Liver (tissue), 9 donors: Measurements from ENCODE around the gene DGKH. TPM values are rescaled to one million over a fixed set of nuclear protein-coding genes. Genes with fewer than 3 reads are reported as not detected.

Experiments
- DNase-seq: peaks from one replicate; pipeline ENCODE4 v3.0.0-alpha.2; 2017; ENCODE audit warnings: low spot score
- H3K27ac ChIP-seq, 2 donors: one replicate each; pipeline ENCODE4 v1.7.0; 2013; ENCODE audit warnings: inconsistent platforms in 2 of 2, low read length in 2 of 2, control low read depth in 1 of 2, low read depth in 1 of 2, mild to moderate bottlenecking in 1 of 2
- H3K27me3 ChIP-seq, 4 donors: one replicate each; pipeline versions ENCODE4 v1.6.1 to v1.7.0; 2013; ENCODE audit warnings: low read length in 3 of 4, inconsistent platforms in 1 of 4, mild to moderate bottlenecking in 1 of 4, moderate library complexity in 1 of 4; ENCODE audit not compliant: control insufficient read depth in 4 of 4, insufficient read depth in 4 of 4
- H3K36me3 ChIP-seq, 4 donors: one replicate each; pipeline versions ENCODE4 v1.6.1 to v1.7.0; 2013; ENCODE audit warnings: low read length in 3 of 4, mild to moderate bottlenecking in 3 of 4, low read depth in 1 of 4, moderate library complexity in 1 of 4; ENCODE audit not compliant: control insufficient read depth in 4 of 4, insufficient read depth in 3 of 4
- H3K4me1 ChIP-seq, 4 donors: one replicate each; pipeline versions ENCODE4 v1.6.1 to v1.7.0; 2013; ENCODE audit warnings: low read length in 3 of 4, mild to moderate bottlenecking in 3 of 4, moderate library complexity in 1 of 4; ENCODE audit not compliant: control insufficient read depth in 4 of 4, insufficient read depth in 4 of 4
- H3K4me3 ChIP-seq, 3 donors: one replicate each; pipeline versions ENCODE4 v1.6.1 to v1.7.0; 2013; ENCODE audit warnings: low read length in 3 of 3, control low read depth in 1 of 3, low read depth in 1 of 3, mild to moderate bottlenecking in 1 of 3
- H3K9ac ChIP-seq, 2 donors: one replicate each; pipeline ENCODE4 v1.7.0; 2013; ENCODE audit warnings: low read length in 2 of 2, mild to moderate bottlenecking in 2 of 2, moderate library complexity in 2 of 2, control low read depth in 1 of 2, low read depth in 1 of 2
- H3K9me3 ChIP-seq, 4 donors: one replicate each; pipeline versions ENCODE4 v1.6.1 to v1.7.0; 2013; ENCODE audit warnings: low read length in 3 of 4; ENCODE audit not compliant: control insufficient read depth in 4 of 4
- ATF3 ChIP-seq: IDR thresholded peaks from 2 replicates; pipeline ENCODE4 v1.6.1; 2016; ENCODE audit warnings: antibody characterized with exemption
- CTCF ChIP-seq: fragments of 150-350 bp; IDR thresholded peaks from 2 replicates; pipeline ENCODE4 v1.5.1; 2017; ENCODE audit warnings: improper control_type of control experiment, low read depth, low read length; ENCODE audit not compliant: missing input control
- EGR1 ChIP-seq, 2 donors: IDR thresholded peaks; 2 replicates each; pipeline ENCODE4 v1.6.1; 2016 to 2018; ENCODE audit warnings: antibody characterized with exemption in 2 of 2, low read depth in 2 of 2
- FOXA1 ChIP-seq: IDR thresholded peaks from 2 replicates; pipeline ENCODE4 v1.6.1; 2016; ENCODE audit warnings: antibody characterized with exemption
- FOXA2 ChIP-seq: IDR thresholded peaks from 2 replicates; pipeline ENCODE4 v1.6.1; 2016; ENCODE audit warnings: antibody characterized with exemption
- GABPA ChIP-seq, 2 donors: IDR thresholded peaks in 1 of 2; conservative IDR thresholded peaks in 1 of 2; 2 replicates each; pipeline ENCODE4 v1.6.1; 2016; ENCODE audit warnings: antibody characterized with exemption in 2 of 2, mild to moderate bottlenecking in 1 of 2, moderate library complexity in 1 of 2
- HNF4A ChIP-seq, 2 donors: conservative IDR thresholded peaks; 2 replicates each; pipeline ENCODE4 v1.6.1; 2016; ENCODE audit warnings: antibody characterized with exemption in 2 of 2, mild to moderate bottlenecking in 2 of 2
- HNF4G ChIP-seq: IDR thresholded peaks from 2 replicates; pipeline ENCODE4 v1.6.1; 2016; ENCODE audit warnings: antibody characterized with exemption
- JUND ChIP-seq, 2 donors: IDR thresholded peaks; 2 replicates each; pipeline ENCODE4 v1.6.1; 2016; ENCODE audit warnings: antibody characterized with exemption in 2 of 2
- MAX ChIP-seq: IDR thresholded peaks from 2 replicates; pipeline ENCODE4 v1.6.1; 2016; ENCODE audit warnings: antibody characterized with exemption
- NR2F2 ChIP-seq: IDR thresholded peaks from 2 replicates; pipeline ENCODE4 v1.6.1; 2016; ENCODE audit warnings: antibody characterized with exemption
- RAD21 ChIP-seq, 2 donors: IDR thresholded peaks; 2 replicates each; pipeline ENCODE4 v1.6.1; 2016; ENCODE audit warnings: antibody characterized with exemption in 2 of 2, mild to moderate bottlenecking in 2 of 2
- REST ChIP-seq: IDR thresholded peaks from 2 replicates; pipeline ENCODE4 v1.6.1; 2016; ENCODE audit warnings: antibody characterized with exemption, mild to moderate bottlenecking
- RXRA ChIP-seq, 2 donors: IDR thresholded peaks; 2 replicates each; pipeline ENCODE4 v1.6.1; 2017 to 2018; ENCODE audit warnings: antibody characterized with exemption in 2 of 2, mild to moderate bottlenecking in 1 of 2
- SP1 ChIP-seq: IDR thresholded peaks from 2 replicates; pipeline ENCODE4 v1.6.1; 2018; ENCODE audit warnings: antibody characterized with exemption, mild to moderate bottlenecking
- TAF1 ChIP-seq: conservative IDR thresholded peaks from 2 replicates; pipeline ENCODE4 v1.6.1; 2016; ENCODE audit warnings: antibody characterized with exemption, mild to moderate bottlenecking
- YY1 ChIP-seq: IDR thresholded peaks from 2 replicates; pipeline ENCODE4 v1.6.1; 2016; ENCODE audit warnings: antibody characterized with exemption, mild to moderate bottlenecking
- ZBTB33 ChIP-seq: IDR thresholded peaks from 2 replicates; pipeline ENCODE4 v1.6.1; 2016; ENCODE audit warnings: antibody characterized with exemption
- WGBS: extraction: QIAGEN DNeasy Blood & Tissue Kit; methylation state at CpG from one replicate; pipeline ENCODE4 v1.1.7; 2013; 5-methylcytosine and 5-hydroxymethylcytosine counted together
- polyA plus RNA-seq, 2 donors: library from polyadenylated mRNA; stranded (reverse) in 1 of 2; unstranded in 1 of 2; fragments of 200-250 nt in 1 of 2; fragments of >200 nt in 1 of 2; fragmentation: Nextera tagmentation in 1 of 2; extraction: Ambion mirVana in 1 of 2; gene quantifications; one replicate each; pipeline versions ENCODE4 v1.2.1 to v1.2.3, GENCODE V29; 2013 to 2015
- total RNA-seq, 2 donors: library from RNA; depleted of rRNA; stranded (reverse); fragments of >200 nt; gene quantifications; one replicate each; pipeline ENCODE4 v1.2.3, GENCODE V29; 2014
- donor health status: healthy.
- donor health status: healthy.
- donor health status: healthy.
- donor health status: healthy.
- donor health status: healthy.

DGKH gene
- total and polyA plus RNA-seq, 4 donors, result 0.25 to 3.7 (median 0.97) TPM

- TF ChIP-seq CTCF, result peak; percentile 78
- TF ChIP-seq FOXA2, result no peak
- no peak for TF ChIP-seq MAX
- no peak for TF ChIP-seq SP1
Measured at GRCh38 chr13:42110410-42111155, 62.1 kb downstream of the DGKH start (continued).

- TF ChIP-seq HNF4A (conservative IDR thresholded peaks at IDR 0.05), result no peak
- no peak for TF ChIP-seq JUND (IDR thresholded peaks at IDR 0.05)
- no peak for TF ChIP-seq SP1
- TF ChIP-seq TAF1, result no peak
- TF ChIP-seq RAD21 (IDR thresholded peaks at IDR 0.05), result no peak
- TF ChIP-seq ATF3, result no peak
- no peak for TF ChIP-seq MAX
- H3K27me3 ChIP-seq, result no peaks in the 10 kb centered on the region
- no peak overlapping the region for H3K4me3 ChIP-seq
- no peaks in the 10 kb centered on the region for H3K36me3 ChIP-seq
- H3K9ac ChIP-seq, result no peak overlapping the region
- 64% methylated on average over 4 of the region's 4 CpGs for WGBS
- DNase-seq, result no peak
- H3K9me3 ChIP-seq, result no peaks in the 10 kb centered on the region
- H3K4me1 ChIP-seq, result no peaks in the 10 kb centered on the region
- H3K27ac ChIP-seq, result no peak overlapping the region
Measured at GRCh38 chr13:42112864-42113263, 64.4 kb downstream of the DGKH start.

GRCh38 chr13:42113478-42113877, 65.0 kb downstream of the DGKH start:
- no peaks in the 10 kb centered on the region for H3K9me3 ChIP-seq
- DNase-seq, result no peak
- WGBS, result 84% methylated on average over 5 of the region's 5 CpGs
- H3K27me3 ChIP-seq, result no peaks in the 10 kb centered on the region
- TF ChIP-seq CTCF (no peak), HNF4A (conservative IDR thresholded peaks at IDR 0.05) (no peak), ATF3 (no peak), TAF1 (no peak), FOXA1 (no peak), MAX (no peak), JUND (IDR thresholded peaks at IDR 0.05) (no peak), RXRA (IDR thresholded peaks at IDR 0.05) (no peak), HNF4G (no peak), GABPA (IDR thresholded peaks at IDR 0.05 in 1 of 2, conservative IDR thresholded peaks at IDR 0.05 in 1 of 2) (no peak), ZBTB33 (no peak), FOXA2 (no peak), RAD21 (IDR thresholded peaks at IDR 0.05) (no peak), SP1 (no peak), EGR1 (IDR thresholded peaks at IDR 0.05; ENCODE audit: low read depth in 2 of 2) (no peak), YY1 (no peak), REST (no peak), NR2F2 (no peak)
- no peaks in the 10 kb centered on the region for H3K36me3 ChIP-seq
- no peaks in the 10 kb centered on the region for H3K4me1 ChIP-seq
- H3K9ac ChIP-seq, result peak overlapping the region in 1 of 2 donors; percentile 26
- no peak overlapping the region for H3K27ac ChIP-seq
- no peak overlapping the region for H3K4me3 ChIP-seq
